Hematopoietic multipotent progenitor cell treated with erythropoietin and hydrocortisone succinate and interleukin-3 and kit ligand, for 17 days (in vitro differentiated cells): ENCODE data around the gene EDDM13.
"Not testable (repeated sequence)": the region's sequence is repeated elsewhere in the genome, so short reads cannot be mapped to it uniquely, and the experiment has no call there.

Experiments
- DNase-seq: peaks from one replicate; pipeline ENCODE4 v3.0.0-alpha.2; 2015; ENCODE audit warnings: low spot score

Gene EDDM13

GRCh38 chr19:56295531-56296455, 23.2 kb downstream of the EDDM13 start:
- no peak for DNase-seq

DNA sequence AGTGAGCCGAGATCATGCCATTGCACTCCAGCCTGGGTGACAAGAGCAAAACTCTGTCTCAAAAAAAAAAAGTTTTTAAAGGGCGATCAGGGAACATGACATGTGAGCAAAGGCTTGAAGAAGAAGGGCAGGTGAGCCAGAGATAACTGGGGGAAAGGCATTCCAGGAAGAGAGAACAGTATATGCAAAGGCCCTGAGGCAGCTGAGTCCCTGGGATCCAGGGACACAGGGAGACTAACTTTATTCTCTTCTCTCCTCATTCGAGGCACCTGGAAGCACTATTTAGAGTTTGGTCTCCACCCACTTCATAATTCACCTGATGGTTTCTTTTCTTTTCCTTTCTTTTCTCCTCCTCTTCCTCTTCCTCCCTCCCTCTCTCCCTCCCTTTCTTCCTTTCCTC, 24.5 kb downstream of the EDDM13 start:
- no peak for DNase-seq

- no peak for DNase-seq
Observed at GRCh38 chr19:56299688-56300087, 27.1 kb downstream of the EDDM13 start.

- DNase-seq: no peak
Observed at GRCh38 chr19:56301155-56301554, 28.6 kb downstream of the EDDM13 start.

DNA sequence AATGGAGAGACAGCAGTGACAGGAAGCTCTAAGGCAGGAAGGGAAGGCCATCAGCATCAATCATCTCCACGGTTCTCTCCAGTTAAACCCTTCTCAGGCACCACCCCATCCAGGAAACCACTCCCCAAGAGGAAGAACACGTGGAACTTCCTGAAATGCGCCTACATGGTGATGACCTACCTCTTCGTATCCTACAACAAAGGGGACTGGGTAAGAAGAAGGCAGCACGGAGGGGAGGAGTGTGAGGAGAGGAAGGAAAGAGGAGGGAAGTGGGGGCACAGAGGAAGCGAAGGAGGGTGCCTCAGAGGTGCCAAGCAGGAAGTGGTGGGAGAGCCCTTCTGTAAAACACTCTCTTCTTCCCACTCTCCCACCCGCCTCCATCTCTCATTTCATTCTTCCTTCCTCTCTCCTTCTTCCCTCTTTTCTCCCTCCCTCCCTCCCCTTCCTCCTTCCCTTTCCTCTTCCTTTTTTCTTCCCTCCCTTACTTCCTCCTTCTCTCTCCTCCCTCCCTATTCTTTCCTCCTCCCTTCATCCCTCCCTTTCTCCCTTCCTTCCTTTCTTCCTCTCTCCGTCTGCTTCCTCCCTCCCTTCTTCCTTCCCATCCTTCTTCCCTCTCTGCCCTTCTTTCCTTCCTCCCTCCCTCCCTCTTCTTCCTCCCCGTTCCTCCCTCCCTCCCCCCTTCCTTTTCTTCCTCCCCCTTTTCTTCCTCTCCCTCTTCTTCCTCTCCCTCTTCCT, 29.5 kb downstream of the EDDM13 start:
- DNase-seq: no peak

DNA sequence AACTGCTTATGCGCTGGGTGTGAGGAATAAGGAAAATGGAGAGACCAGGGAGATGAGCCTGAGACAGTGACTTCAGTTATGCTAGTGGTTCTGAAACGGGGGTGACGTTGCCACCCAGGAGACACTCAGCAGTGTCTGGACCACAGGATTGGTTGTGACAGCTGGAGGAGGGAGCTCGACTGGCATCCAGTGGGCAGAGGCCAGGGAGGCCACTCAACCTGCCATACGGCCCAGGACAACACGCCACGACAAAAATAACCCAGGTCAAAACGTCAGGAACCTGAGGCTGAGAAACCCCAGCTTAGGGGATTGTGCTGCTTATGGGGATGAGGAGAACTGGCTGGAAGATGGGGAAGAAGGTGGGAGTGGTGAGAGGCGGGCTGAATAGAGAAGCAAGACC, 31.7 kb downstream of the EDDM13 start:
- no peak for DNase-seq

DNA sequence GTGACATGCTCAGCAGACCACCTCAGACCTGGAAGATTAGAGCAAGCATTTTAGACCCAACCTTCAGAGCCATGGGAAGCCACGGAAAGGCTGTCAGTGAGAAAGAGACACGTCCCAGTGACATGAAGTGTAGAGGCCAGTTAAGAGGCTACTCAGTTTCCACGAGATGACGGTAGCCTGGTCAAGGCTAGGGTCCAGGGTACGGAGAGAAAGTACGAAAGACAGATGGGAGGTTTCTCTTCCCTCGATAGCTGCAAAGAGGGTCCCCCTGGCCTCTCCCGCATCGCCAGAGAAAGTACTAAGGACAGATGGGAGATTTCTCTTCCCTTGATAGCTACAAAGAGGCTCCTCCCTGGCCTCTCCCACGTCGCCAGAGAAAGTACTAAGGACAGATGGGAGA, 33.5 kb downstream of the EDDM13 start:
- no peak for DNase-seq

GRCh38 chr19:56307062-56307461, 34.5 kb downstream of the EDDM13 start:
- DNase-seq: not testable (repeated sequence)

- no peak for DNase-seq
Observed at GRCh38 chr19:56308792-56309191, 36.2 kb downstream of the EDDM13 start.

- DNase-seq: peak; percentile 81
Observed at GRCh38 chr19:56309511-56310185, 37.1 kb downstream of the EDDM13 start.

GRCh38 chr19:56310462-56310861, 37.9 kb downstream of the EDDM13 start:
- no peak for DNase-seq

DNA sequence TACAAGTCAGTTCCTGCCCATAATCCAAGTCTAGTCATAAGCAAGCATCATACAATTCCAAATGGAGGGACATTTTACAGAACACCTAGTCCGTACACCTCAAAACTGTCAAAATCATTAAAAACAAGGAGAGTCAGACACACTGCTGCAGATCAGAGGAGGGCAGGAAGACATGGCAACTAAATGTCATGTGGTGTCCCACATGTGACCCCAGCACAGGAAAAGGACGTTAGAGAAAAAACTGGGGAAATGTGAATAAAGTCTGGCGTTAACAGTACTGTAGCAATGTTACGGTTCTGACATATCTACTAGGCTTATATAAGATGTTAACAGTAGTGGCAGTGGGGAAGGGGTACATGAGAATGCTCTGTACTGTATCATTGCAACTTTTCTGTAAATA, 39.8 kb downstream of the EDDM13 start:
- DNase-seq: no peak

DNA sequence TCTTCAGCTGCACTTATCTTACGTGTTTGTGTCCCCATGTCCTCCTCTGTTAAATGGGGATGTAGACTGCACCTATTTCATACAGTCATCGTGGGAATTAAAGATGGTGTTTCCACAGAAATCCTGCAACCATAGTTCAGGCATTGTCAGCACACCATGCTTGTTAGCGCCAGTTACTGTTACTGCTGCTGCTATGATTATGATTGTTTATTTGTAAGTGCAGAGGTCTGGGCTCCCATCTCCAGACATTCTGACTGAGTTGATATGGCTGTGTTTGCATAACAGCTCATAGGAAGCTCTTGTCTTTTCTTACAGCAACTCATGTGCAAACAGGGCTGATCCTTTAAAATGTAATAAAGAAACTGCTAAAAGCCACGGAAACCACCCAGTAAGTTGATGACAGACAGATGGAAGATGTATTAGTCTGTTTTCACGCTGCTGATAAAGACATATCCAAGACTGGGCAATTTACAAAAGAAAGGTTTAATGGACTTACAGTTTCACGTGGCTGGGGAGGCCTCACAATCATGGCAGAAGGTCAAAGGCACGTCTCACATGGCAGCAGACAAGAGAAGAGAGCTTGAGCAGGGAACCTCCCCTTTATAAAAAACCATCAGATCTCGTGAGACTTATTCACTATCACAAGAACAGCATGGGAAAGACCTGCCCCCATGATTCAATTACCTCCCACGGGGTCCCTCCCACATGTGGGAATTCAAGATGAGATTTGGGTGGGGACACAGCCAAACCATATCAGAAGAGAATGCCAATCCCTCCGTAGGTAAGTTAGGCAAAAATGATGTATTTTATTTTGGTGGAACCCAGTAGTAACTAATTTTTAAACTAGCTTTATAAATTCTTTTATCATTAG, 40.5 kb downstream of the EDDM13 start:
- DNase-seq: no peak

DNA sequence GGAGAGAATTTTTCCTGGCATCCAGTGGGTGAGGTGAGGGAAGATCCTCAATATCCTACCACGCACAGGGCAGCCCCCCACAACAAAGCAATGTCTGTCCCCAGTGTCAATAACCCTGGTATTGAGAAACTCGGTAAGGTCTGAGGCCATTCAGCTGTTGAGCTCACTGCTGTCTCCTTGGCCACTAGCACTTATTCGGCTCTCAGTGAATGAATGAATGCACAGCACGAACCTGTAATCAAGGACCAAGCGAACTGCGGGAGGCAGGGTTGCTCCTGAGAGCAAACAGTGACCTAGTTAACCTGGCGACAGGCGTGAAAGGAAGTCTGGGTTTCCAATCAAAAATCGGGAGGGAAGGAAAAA, 41.5 kb downstream of the EDDM13 start:
- DNase-seq: no peak

DNA sequence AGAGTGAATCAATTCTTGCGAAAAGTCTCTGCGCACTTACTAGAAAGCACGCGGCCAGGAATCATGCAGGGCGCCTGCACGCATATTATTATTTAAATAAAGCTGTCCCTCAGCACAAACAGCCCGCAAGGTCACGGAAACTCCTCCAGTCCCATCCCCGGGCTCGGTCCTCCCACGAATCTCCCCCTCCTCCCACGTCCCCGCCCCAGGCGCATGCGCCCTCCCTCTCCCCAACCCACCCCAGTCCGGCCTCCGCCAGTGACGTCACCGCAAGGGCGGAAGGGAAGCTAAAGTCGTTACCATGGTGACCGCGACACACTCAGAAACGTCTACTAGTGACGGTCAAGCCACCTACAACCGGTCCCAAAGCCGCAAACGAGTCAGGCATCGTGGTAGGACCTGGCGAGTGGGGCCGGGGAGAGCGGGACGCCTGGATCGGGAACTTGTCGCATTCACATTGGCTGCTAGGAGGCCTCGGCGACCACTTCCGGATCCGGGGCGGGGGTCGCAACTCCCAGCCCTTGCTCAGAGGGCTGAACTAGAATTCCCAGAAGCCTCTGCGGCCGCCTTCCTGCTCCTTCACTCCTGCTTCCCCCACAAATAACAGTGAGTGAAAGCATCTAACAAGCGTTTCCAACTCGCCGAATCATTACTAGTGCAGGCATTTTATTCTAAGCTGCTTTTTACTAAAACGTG, 42.0 kb downstream of the EDDM13 start, which contains the start of gene ZSCAN5A:
ZSCAN5A (minus strand) TSS at position 459 of the 696 bp plus-strand sequence. CDS start 89,793 bp downstream, outside the sequence.
- DNase-seq: peak; percentile 98

- peak; percentile 98 for DNase-seq
Observed at GRCh38 chr19:56315077-56315828, 42.7 kb downstream of the EDDM13 start.

DNA sequence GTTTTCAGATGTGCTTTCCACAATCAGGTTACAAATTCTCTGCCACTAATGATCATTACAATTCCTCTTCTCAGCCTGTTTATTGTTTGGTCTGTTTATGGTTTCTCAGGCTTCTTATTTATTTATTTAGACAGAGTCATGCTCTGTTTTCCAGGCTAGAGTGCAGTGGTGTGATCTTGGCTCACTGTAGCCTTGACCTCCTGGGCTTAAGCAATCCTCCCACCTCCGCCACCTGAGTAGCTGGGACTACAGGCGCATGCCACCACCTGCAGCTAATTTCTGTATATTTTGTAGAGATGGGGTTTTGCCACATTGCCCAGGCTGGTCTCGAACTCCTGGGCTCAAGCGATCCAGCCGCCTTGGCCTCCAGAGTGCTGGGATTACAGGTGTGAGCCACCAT, 44.2 kb downstream of the EDDM13 start:
- DNase-seq: no peak

GRCh38 chr19:56317749-56318148, 45.2 kb downstream of the EDDM13 start:
- no peak for DNase-seq

DNA sequence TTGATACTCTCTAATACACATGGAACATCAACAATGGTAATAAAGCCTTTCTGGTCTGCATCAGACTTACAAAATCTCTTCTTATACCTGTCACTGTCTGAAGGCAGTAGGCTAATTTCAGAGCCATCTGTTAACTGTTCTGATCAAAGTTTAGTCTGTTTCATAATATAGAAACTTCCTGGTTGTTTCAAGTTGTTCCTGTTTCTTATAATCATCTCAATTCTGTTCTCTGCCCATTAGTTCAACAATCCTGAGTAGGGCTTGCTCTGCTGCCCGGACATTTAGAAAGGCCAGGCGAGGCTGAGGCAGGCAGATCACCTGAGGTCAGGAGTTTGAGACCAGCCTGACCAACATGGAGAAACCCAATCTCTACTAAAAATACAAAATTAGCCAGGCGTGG, 47.4 kb downstream of the EDDM13 start:
- no peak for DNase-seq
